H7 (cell line): Measurements from ENCODE around the gene RBMS3. TPM values are rescaled to one million over a fixed set of nuclear protein-coding genes. Genes with fewer than 3 reads are reported as not detected.

Experiments
- DNase-seq: peaks from one replicate; pipeline ENCODE4 v3.0.0; 2012
- H3K27me3 ChIP-seq: 2 replicates; pipeline ENCODE4 v1.6.0; 2011; ENCODE audit warnings: mild to moderate bottlenecking, low read length; ENCODE audit not compliant: control insufficient read depth, insufficient read depth
- H3K36me3 ChIP-seq: replicated peaks from 2 replicates; pipeline ENCODE4 v1.5.1; 2011; ENCODE audit warnings: low read length; ENCODE audit not compliant: control insufficient read depth, insufficient read depth
- H3K4me3 ChIP-seq: 2 replicates; pipeline ENCODE4 v1.5.1; 2011; ENCODE audit warnings: low read depth, mild to moderate bottlenecking, control low read depth, low read length, moderate library complexity; ENCODE audit not compliant: insufficient read depth
- total RNA-seq: library from RNA; depleted of rRNA; stranded (reverse); fragments of >200 nt; shearing (Covaris generic); gene quantifications from 2 replicates; pipeline ENCODE4 v1.2.3, GENCODE V29; 2014

The RBMS3 gene
- total RNA-seq, 1 experiment from 2014 or later, result 9.4 TPM

DNA sequence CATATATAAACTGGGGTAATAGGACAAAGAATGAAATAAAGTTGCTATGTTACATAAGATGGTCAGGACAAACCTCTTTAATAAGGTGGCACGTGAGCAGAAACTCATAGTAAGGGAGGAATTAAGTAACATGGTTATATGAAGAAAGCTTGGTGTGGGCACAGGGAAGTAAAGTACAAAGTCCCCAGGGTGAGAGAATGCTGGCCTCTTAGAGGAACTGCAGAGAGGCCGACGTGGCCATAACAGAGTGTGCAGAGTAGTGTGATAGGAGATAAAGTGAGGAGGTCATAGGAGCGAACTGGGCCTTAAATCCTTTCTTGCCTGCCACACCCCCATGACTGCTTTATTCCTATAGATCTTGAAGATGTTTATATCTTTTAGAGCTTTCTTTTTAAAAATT, 17.4 kb upstream of the RBMS3 start:
- no peaks in the 10 kb centered on the region for H3K36me3 ChIP-seq
- DNase-seq, result no peak
- no peak overlapping the region for H3K4me3 ChIP-seq
- no peaks in the 10 kb centered on the region for H3K27me3 ChIP-seq

DNA sequence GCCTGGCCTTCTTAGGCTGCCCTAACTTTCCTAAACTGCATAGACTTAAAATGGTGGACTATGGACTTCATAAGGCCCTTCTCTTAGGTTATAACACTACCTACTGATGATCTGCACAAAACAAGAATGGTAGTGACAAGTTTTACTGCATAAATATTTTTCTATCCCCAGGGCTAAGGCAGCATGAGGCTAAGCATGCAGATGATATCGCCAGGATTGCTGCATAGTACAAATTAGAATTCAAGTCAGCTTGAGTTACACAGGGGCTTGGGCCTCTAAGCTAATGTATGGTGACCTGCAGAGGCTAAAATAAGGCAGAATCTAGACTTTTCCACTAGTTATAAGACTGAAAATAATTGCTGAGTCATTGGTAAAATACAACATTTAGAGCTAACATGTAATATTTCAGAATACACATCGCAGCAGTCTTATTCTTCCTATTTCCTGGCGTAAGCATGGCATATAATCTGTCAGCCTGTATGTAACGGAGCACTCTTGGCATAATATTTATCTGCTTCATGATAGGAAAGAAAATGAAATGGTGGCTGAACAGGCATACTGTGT, 15.3 kb upstream of the RBMS3 start:
- DNase-seq, result no peak
- Histone ChIP-seq H3K36me3 (no peaks in the 10 kb centered on the region), H3K27me3 (no peaks in the 10 kb centered on the region)

DNA sequence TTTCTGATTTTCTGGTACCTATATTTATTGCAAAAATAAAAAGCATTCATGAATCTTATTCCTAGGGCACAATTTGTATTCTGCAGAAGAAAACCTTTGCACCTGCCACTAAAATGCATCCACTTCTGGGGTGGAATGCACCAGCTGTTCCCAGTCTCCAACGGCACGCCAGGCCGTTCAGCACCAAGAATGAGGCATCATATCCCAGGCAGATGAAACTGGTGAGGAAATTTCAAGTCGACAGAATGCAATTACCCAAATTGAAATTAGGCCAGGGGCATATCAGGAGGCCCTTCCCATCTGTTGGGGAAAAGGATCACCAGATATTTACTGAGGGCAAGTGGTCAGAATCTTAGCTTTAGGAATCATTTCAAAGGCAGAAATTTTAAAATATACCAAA, 13.6 kb upstream of the RBMS3 start:
- H3K27me3 ChIP-seq, result no peaks in the 10 kb centered on the region
- no peaks in the 10 kb centered on the region for H3K36me3 ChIP-seq
- no peak overlapping the region for H3K4me3 ChIP-seq
- DNase-seq, result no peak

More for the DNA sequence above, 15.3 kb upstream of the RBMS3 start:
- H3K4me3 ChIP-seq, result no peak overlapping the region

DNA sequence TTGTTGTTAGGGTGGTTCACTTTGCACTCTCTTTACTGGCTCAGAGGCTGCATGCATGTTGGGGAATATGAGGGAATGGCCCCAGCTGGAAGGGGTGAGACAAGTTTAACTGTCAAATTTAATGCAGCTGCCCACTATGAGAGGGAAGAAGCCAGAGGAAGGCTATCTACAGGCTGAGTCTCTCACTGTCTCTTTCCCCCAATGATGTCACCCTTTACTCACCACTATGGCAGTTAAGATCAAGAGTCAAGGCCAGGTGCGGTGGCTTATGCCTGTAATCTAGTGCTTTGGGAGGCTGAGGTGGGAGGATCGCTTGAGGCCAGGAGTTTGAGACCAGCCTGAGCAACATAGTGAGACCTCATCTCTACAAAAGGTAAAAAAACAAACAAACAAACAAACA, 12.2 kb upstream of the RBMS3 start:
- Histone ChIP-seq H3K4me3 (no peak overlapping the region), H3K27me3 (no peaks in the 10 kb centered on the region), H3K36me3 (no peaks in the 10 kb centered on the region)
- DNase-seq, result no peak

DNA sequence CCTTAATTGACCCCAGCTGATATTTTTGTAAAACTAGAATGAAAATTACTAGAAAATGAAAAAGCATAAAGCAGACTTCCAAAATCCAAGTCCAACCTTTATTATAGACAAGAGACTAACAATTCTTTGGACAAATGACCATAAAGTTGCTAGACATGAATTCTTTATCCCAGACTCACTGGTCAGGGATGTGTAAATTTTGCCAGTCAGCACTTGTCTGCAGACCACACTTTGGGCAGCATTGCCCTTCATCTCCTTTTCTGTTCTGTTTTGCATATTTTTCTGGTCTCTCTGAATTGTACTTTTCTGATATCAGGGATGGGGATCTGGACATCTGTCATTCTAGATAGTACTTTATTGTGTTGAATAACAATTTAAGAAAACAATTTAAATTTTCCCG, 10.1 kb upstream of the RBMS3 start:
- no peak overlapping the region for H3K4me3 ChIP-seq
- DNase-seq, result no peak
- H3K27me3 ChIP-seq, result no peaks in the 10 kb centered on the region
- no peaks in the 10 kb centered on the region for H3K36me3 ChIP-seq

DNA sequence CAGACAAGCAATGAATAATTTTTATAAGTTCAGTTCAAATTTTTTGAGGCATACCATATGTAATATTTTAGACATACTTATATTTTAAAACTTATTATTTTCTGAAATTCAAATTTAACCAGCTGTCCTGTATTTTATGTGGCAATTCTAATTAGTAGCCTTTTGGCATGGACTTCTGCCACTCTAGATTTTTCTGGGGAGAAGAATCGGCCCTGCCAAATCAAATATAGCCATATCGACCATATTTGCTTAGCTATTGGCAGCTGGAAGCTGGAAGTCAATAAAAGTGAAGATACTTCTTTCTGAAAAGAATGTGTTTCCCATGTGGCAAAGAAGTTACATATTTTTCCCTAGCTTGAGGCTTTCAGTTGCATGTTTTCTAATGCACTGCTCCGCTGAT, 9.4 kb upstream of the RBMS3 start:
- H3K27me3 ChIP-seq, result no peaks in the 10 kb centered on the region
- H3K36me3 ChIP-seq, result no peaks in the 10 kb centered on the region
- H3K4me3 ChIP-seq, result no peak overlapping the region
- DNase-seq, result no peak

DNA sequence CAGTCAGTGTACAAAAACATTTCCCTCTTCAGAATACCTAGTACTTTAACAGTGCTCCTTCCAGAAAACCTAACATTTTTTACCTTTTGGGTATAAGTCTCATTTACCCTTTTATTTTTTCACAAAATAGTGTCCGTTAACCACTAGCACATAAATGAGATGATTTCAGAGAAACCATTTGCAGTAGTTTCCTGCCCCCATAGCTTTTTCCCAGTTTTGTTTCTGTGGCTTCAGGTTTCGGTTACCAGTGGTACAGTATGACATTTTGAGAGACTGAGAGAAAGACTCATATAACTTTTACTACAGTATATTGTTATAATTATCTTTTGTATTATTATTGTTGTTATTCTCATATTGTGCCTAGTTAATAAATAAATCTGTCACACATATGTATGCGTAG, 6.2 kb upstream of the RBMS3 start:
- no peaks in the 10 kb centered on the region for H3K36me3 ChIP-seq
- DNase-seq, result no peak
- H3K27me3 ChIP-seq, result no peaks in the 10 kb centered on the region
- no peak overlapping the region for H3K4me3 ChIP-seq

DNA sequence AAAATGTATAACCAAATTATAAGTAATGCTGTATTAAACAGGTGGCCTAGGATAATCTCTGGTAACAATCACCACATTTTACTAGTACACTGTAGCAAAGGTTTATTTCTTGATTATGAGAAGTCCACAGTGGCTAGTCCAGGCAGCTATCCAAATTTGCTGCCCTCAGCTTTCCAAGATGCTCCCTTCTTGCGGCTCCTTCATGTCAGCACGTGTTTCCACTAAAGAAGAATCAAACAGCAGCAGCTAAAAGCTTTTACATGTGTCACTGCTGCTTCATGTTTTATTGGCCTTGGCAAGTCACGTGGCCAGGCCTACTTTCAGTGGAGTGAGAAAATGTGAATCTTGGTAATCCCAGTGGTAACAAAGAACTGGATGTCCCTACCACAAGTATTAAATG, 5.6 kb upstream of the RBMS3 start:
- Histone ChIP-seq H3K4me3 (no peak overlapping the region), H3K36me3 (no peaks in the 10 kb centered on the region), H3K27me3 (no peaks in the 10 kb centered on the region)
- DNase-seq, result no peak

DNA sequence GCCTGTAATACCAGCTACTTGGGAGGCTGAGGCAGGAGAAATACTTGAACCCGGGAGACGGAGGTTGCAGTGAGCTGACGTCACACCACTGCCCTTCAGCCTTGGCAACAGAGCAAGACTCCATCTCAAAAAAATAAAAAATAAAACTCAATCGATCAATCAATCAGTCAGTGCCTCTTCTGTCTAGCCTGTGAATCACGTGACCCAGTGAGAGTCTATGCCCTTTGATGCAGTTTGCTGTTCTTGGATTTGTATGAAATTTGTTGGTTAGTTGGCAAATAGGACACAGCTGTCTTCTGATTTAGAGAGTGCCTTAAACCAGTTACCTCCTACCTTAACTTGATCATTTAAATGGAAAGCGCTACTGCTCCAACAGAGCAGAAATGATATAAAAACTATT, 3.6 kb upstream of the RBMS3 start:
- no peak for DNase-seq
- H3K36me3 ChIP-seq, result no peaks in the 10 kb centered on the region
- no peaks in the 10 kb centered on the region for H3K27me3 ChIP-seq
- no peak overlapping the region for H3K4me3 ChIP-seq

DNA sequence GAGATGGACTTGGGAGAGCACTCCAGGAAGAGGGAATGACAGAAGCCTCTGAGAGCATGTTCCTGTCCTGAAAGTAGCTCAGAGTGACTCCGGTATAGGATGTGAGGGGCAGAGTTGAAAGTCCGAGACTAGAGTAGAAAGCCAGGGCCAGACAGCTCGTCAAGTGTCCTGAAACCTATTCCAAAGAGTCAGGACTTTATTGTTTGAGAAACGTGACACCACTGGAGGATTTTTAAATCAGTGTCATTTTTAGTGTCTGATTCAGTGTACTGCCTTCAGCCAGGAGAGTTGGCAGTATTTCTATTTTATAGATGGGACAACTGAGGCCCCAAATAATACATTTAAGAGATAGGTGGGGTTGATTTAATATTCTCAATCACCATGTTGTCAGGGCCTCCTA, 1.6 kb upstream of the RBMS3 start:
- DNase-seq, result no peak
- no peak overlapping the region for H3K4me3 ChIP-seq
- no peaks in the 10 kb centered on the region for H3K27me3 ChIP-seq
- no peaks in the 10 kb centered on the region for H3K36me3 ChIP-seq

DNA sequence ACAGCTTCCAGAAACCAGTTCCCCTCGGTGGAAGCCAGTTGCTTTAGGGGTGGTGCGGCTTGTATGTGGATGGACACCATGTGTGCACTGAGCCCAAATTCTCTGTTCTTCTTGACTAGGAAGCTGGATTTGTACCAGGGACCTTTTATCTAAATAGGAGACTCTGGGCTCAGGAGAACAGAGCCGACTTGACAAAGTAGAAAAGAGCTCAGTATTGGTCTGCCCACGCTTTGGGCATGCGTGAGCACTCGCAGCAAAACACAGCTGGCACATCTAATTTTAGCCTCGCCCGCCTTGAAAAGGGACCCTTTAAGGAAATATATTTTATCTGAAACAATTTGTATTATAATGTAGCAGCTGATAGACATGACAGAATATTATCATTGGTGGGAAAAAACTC, 1.1 kb upstream of the RBMS3 start:
- H3K27me3 ChIP-seq, result no peaks in the 10 kb centered on the region
- no peak for DNase-seq
- H3K4me3 ChIP-seq, result no peak overlapping the region
- H3K36me3 ChIP-seq, result no peaks in the 10 kb centered on the region

DNA sequence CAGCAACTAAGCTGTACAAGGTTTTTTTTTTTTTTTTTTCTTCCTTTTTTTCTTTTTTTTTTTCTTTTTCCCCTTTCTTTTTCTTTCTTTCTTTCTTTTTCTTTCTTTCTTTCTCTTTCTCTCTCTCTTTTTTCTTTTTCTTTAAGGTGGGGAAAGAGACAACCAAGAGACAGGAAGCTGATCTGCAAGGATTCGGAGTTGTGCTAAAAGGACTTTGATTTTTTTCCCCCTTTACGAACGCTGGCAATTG, 148 bp downstream of the RBMS3 start:
- Histone ChIP-seq H3K27me3 (no peaks in the 10 kb centered on the region), H3K4me3 (peak overlapping the region; percentile 34), H3K36me3 (no peaks in the 10 kb centered on the region)
- no peak for DNase-seq

DNA sequence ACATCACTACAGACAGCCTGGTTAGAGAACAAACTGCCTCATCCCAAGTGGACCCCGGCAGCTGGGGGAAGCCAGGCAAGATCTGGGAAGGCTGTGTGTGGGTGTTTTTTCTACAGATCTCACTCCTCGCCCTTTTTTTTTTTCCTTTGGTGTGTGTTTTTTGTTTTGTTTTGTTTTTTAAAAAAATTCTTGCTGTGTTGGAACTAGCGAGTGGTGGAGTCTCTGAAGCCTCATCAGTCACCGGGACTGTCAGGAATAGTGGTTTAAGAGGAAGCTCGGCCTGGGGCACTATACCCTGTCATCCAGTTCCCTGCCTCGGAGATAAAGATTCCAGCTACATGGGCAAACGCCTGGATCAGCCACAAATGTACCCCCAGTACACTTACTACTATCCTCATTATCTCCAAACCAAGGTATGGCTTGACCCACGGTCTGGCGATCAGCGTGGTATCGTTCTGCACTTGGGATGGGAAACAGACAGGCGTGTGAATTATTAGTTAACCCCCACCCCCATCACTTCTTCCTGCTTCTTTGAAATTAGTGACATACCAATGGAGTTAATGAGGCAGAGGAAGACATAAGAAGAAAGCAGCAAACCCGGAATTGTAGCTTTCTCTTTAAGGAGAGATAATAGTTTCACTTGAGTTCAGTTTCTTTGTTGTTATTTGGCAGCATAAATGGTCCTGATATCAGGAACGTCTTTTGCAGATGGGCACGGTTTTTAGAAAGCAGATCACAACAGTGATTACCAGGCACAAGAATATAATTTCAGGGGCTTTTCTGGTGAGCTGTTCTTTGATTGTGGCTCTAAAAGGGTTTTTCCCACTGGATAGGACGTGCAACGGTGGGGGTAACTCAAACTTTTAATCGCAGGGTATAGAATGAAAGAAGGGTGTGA, 722 bp downstream of the RBMS3 start:
- no peaks in the 10 kb centered on the region for H3K36me3 ChIP-seq
- peak overlapping the region; percentile 34 for H3K4me3 ChIP-seq
- no peak for DNase-seq
- H3K27me3 ChIP-seq, result no peaks in the 10 kb centered on the region

DNA sequence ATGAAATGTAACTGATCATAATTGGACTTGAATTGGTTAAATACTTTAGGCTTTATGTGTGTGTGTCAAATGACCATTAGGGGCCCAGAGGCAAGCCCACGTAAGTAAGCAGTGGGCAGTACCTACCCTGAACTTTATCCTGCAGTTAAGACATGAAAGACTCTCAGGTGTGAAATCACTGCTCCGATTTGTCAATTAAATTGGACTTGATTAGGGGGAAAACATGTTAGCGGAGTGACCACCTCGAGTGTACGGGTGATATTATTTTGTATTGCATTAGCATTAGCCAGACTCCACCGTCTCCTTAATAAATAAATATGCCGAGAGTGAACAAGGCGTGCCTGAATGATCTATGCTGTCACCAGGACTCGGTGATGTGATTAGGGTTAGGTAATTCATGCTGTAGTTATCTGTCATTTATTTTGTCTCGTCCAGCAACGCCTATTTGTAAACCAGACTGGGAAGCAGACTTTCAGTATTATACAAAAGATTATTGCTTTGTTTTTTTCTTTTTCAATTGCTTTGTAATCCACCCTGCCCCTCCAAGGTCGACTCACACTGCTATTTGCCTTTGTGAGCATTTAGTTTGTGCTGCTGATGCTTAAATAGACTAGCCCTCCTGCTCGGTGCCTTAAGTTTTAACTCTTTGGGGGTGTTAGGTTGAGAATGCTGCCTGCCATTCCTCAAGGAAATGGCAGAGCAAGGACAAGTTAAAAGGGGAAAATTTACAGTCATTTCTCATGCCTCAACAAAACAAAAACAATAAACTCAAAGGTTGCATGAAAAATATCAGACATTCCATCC, 1.8 kb downstream of the RBMS3 start:
- Histone ChIP-seq H3K4me3 (peak overlapping the region; percentile 34), H3K27me3 (no peaks in the 10 kb centered on the region), H3K36me3 (no peaks in the 10 kb centered on the region)
- DNase-seq, result no peak
